ENCODE results near the gene FGF22. TPM values are rescaled to one million over a fixed set of nuclear protein-coding genes. Genes with fewer than 3 reads are reported as not detected.
"Not testable (repeated sequence)": the region's sequence is repeated elsewhere in the genome, so short reads cannot be mapped to it uniquely, and the experiment has no call there.

FGF22 gene
- total RNA-seq, 1 experiment from 2014 or later = not detected

DNA sequence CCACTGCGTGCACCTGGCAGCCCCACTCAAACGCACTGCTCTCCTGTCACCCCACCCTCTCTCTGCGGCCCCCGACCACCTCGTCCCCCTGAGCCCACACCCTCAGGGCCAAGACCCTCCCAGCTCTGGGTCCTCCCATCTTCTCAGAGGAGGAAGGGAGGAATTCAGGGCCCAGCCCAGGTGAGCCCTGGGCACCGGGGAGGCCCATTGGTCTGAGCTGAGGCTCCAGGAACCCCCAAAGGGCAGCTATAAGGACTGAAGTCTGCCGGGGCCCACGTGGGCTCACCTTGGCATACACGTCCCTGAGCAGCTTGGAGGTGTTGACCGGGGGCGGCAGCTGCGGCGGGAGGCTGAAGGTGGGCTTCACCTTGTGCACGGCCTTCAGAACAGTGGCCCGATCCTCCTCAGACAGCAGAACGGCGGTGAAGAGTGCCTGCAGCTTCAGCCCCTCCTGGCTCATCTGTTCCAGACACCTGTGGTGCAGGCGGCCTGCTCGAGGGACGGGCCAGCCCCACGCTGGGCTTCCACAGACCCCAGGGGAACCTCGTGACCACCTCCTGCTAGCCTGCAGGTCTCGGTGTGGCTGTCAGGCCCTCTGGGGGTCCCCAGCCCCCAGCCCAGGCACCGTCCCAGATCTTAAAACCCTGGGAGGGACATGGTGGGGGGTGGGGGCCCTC, 15.1 kb upstream of the FGF22 start:
- H3K27ac Mint-ChIP-seq (ENCODE audit: low read depth, unreplicated experiment) = no peak overlapping the region

GRCh38 chr19:625257-625656, 14.4 kb upstream of the FGF22 start:
- no peak for TF ChIP-seq CTCF (IDR thresholded peaks at IDR 0.05; ENCODE audit: unreplicated experiment)
- Mint-ChIP-seq H3K4me3 (ENCODE audit: unreplicated experiment) (no peak overlapping the region), H3K9me3 (ENCODE audit: unreplicated experiment) (no peaks in the 10 kb centered on the region), H3K36me3 (ENCODE audit: insufficient read depth, unreplicated experiment) (peaks cover 43% of the 10 kb centered on the region), H3K27me3 (ENCODE audit: insufficient read depth, unreplicated experiment) (no peaks in the 10 kb centered on the region), H3K27ac (ENCODE audit: low read depth, unreplicated experiment) (no peak overlapping the region), H3K4me1 (ENCODE audit: insufficient read depth, unreplicated experiment) (peaks cover 5% of the 10 kb centered on the region)
- no peak for DNase-seq (ENCODE audit: unreplicated experiment)
- ChIA-PET POLR2A (interaction anchor here (0.6 to 1.9 kb wide), 2 partner anchors 13 to 58 kb away, joined by 3 to 4 read pairs; no protein-coding TSS in a partner anchor), CTCF (interaction anchor here (0.6 kb wide), 1 partner anchor 98 kb away, joined by 3 read pairs; no protein-coding TSS in a partner anchor)
- intact Hi-C loops (cut with micrococcal nuclease) = no loop called here
- BruUV-seq (replicated peaks) = no TSS peak

More for the DNA sequence above, 15.1 kb upstream of the FGF22 start:
- peaks cover 5% of the 10 kb centered on the region for H3K4me1 Mint-ChIP-seq (ENCODE audit: insufficient read depth, unreplicated experiment)
- BruUV-seq (replicated peaks) = no TSS peak
- intact Hi-C loops (cut with micrococcal nuclease) = no loop called here
- no peaks in the 10 kb centered on the region for H3K27me3 Mint-ChIP-seq (ENCODE audit: insufficient read depth, unreplicated experiment)
- CTCF ChIA-PET = no interaction called here
- TF ChIP-seq CTCF (IDR thresholded peaks at IDR 0.05; ENCODE audit: unreplicated experiment) = no peak
- H3K4me3 Mint-ChIP-seq (ENCODE audit: unreplicated experiment) = no peak overlapping the region
- POLR2A ChIA-PET = interaction anchor here (0.6 kb wide), 1 partner anchor 58 kb away, joined by 3 read pairs; no protein-coding TSS in a partner anchor
- peaks cover 38% of the 10 kb centered on the region for H3K36me3 Mint-ChIP-seq (ENCODE audit: insufficient read depth, unreplicated experiment)
- H3K9me3 Mint-ChIP-seq (ENCODE audit: unreplicated experiment) = no peaks in the 10 kb centered on the region
- DNase-seq (ENCODE audit: unreplicated experiment) = no peak

DNA sequence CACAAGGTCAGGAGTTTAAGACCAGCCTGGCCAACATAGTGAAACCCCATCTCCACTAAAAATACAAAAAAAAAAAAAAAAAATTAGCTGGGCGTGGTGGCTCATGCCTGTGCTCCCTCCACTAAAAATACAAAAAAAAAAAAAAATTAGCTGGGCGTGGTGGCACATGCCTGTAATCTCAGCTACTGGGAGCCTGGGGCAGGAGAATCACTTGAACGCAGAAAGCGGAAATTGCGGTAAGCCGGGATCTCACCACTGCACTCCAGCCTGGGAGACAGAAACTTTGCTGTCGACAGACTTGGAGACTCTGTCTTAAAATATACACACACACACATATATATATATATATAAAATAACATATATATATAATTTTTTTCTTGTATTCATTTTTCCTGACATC, 13.1 kb upstream of the FGF22 start:
- CTCF ChIA-PET; DNase-seq (ENCODE audit: unreplicated experiment); H3K4me3 Mint-ChIP-seq (ENCODE audit: unreplicated experiment); intact Hi-C loops (cut with micrococcal nuclease); H3K27ac Mint-ChIP-seq (ENCODE audit: low read depth, unreplicated experiment); H3K27me3 Mint-ChIP-seq (ENCODE audit: insufficient read depth, unreplicated experiment); H3K4me1 Mint-ChIP-seq (ENCODE audit: insufficient read depth, unreplicated experiment); H3K9me3 Mint-ChIP-seq (ENCODE audit: unreplicated experiment); BruUV-seq (replicated peaks): not testable (repeated sequence)
- H3K36me3 Mint-ChIP-seq (ENCODE audit: insufficient read depth, unreplicated experiment) = peaks cover 44% of the 10 kb centered on the region
- POLR2A ChIA-PET = interaction anchor here (1.1 to 1.9 kb wide), 2 partner anchors 9 to 14 kb away, joined by 3 to 4 read pairs; no protein-coding TSS in a partner anchor

DNA sequence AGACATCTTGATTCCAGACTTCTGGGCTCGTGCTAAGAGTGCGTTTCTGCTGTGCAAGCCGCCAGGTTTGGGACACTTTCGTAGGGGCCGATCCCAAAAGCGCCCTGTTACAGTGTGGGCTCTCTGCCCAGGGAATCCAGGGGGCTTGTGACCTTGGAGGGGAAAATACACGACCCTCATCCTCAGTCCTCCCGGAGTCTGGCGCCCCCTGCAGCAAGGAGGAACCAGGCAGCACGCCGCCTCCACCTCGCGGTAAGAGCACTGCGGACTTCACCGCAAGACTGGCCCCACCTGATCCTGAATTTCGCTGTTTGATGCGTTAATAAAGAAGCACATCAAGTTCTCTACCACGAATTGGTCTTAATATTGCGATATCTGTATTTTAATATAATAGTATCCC, 11.5 kb upstream of the FGF22 start:
- ChIA-PET POLR2A (interaction anchor here (0.9 to 1.1 kb wide), 2 partner anchors 29 to 56 kb away, joined by 3 to 4 read pairs; partner anchors contain the start of gene BSG), CTCF (interaction anchor here (0.6 to 1.0 kb wide), 4 partner anchors 35 to 103 kb away, joined by 3 read pairs; partner anchors contain the start of gene RNF126)
- no peaks in the 10 kb centered on the region for H3K27me3 Mint-ChIP-seq (ENCODE audit: insufficient read depth, unreplicated experiment)
- peak; percentile 14 for TF ChIP-seq CTCF (IDR thresholded peaks at IDR 0.05; ENCODE audit: unreplicated experiment)
- no peak for DNase-seq (ENCODE audit: unreplicated experiment)
- no peaks in the 10 kb centered on the region for H3K9me3 Mint-ChIP-seq (ENCODE audit: unreplicated experiment)
- no TSS peak for BruUV-seq (replicated peaks)
- H3K4me3 Mint-ChIP-seq (ENCODE audit: unreplicated experiment) = no peak overlapping the region
- intact Hi-C loops (cut with micrococcal nuclease) = no loop called here
- no peak overlapping the region for H3K27ac Mint-ChIP-seq (ENCODE audit: low read depth, unreplicated experiment)
- peaks cover 5% of the 10 kb centered on the region for H3K4me1 Mint-ChIP-seq (ENCODE audit: insufficient read depth, unreplicated experiment)
- H3K36me3 Mint-ChIP-seq (ENCODE audit: insufficient read depth, unreplicated experiment) = peaks cover 49% of the 10 kb centered on the region

DNA sequence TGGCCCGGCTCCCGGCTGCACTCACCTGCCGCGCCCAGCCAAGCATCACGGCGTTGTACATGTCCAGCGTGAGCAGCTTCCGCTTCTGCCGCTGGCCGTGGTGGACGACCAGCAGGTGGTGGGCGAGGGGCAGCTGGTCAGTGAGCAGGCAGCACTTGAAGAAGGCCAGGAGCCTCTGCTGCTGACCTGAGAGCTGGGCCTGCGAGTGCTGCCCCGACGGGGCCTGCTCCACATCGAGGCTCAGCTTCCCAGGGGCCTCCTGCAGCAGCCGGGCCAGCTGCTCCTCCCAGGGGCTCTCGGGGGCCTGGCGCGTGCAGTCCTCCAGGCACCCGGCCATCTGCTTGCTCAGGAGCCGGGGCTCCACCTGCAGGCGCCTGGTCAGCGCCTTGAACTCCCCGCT, 10.2 kb upstream of the FGF22 start:
- BruUV-seq (replicated peaks); H3K9me3 Mint-ChIP-seq (ENCODE audit: unreplicated experiment); H3K27ac Mint-ChIP-seq (ENCODE audit: low read depth, unreplicated experiment); H3K4me3 Mint-ChIP-seq (ENCODE audit: unreplicated experiment); intact Hi-C loops (cut with micrococcal nuclease); DNase-seq (ENCODE audit: unreplicated experiment); H3K4me1 Mint-ChIP-seq (ENCODE audit: insufficient read depth, unreplicated experiment); H3K27me3 Mint-ChIP-seq (ENCODE audit: insufficient read depth, unreplicated experiment): not testable (repeated sequence)
- POLR2A ChIA-PET = interaction anchor here (0.6 to 1.1 kb wide), 2 partner anchors 17 to 58 kb away, joined by 3 read pairs; partner anchors contain the start of gene BSG
- H3K36me3 Mint-ChIP-seq (ENCODE audit: insufficient read depth, unreplicated experiment) = peaks cover 42% of the 10 kb centered on the region
- CTCF ChIA-PET = interaction anchor here (0.6 kb wide), 1 partner anchor 42 kb away, joined by 3 read pairs; no protein-coding TSS in a partner anchor

All from MCF 10A (cell line).